KG1 (cell line): ENCODE measurements around the gene SEC22A.
A peak's percentile ranks its signal among the peaks of the same experiment; 100 is the strongest.

Experiments
- DNase-seq: peaks from one replicate; lab custom pipeline; 2025; lab: John Stamatoyannopoulos, UW

SEC22A gene

DNA sequence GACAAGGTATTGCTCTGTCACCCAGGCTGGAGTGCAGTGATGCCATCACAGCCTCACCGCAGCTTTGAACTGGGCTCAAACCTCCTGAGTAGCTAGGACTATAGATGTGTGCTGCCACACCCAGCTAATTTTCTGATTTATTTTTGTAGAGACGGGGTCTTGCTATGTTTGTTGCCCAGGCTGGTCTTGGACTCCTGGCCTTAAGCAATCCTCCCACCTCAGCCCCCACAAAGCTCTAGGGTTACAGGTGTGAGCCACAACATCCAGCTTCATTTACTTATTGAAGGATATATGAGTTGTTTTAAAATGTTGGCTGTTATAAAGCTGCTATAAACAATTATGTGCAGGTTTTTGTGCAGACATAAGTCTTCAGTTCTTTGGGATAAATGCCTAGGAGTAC lies 62.2 kb downstream of the SEC22A start:
- no peak for DNase-seq

DNA sequence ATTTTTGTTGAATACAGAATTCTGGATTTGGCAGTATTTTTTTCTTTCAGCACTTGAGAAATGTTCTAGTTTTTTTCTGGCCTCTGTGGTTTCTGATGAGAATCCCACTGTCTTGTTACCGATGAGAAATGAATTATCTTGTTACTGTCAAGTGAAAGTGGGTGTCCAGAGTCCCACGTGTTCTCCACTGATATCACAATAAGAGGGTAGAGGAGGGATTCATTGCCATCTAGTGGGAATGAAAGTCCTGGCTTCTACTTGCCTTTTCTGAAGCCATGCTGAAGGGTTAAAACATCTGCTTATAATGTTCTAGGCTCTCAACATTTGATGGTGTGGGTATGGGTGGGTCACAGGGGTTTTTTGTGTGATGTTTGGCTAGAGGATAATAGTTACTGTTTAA lies 66.1 kb downstream of the SEC22A start:
- no peak for DNase-seq

DNA sequence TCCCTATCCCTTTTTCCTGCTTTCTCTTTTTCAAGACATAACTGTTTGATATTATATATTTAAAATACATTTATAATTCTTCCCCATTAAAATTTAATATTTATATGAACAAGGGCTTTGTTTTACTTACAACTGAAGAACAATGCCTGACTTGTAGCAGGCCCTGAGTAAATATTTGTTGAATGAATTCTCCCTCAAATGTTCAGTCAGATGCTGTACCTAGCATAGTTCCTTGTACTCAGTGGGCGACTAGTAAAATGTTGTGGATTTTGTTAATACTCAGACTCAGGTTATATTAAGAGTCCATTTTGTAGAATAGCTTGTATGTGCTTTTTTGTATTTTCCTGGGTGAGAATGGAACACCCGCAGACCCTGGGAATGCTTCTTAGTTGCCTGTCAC lies 69.1 kb downstream of the SEC22A start:
- no peak for DNase-seq

DNA sequence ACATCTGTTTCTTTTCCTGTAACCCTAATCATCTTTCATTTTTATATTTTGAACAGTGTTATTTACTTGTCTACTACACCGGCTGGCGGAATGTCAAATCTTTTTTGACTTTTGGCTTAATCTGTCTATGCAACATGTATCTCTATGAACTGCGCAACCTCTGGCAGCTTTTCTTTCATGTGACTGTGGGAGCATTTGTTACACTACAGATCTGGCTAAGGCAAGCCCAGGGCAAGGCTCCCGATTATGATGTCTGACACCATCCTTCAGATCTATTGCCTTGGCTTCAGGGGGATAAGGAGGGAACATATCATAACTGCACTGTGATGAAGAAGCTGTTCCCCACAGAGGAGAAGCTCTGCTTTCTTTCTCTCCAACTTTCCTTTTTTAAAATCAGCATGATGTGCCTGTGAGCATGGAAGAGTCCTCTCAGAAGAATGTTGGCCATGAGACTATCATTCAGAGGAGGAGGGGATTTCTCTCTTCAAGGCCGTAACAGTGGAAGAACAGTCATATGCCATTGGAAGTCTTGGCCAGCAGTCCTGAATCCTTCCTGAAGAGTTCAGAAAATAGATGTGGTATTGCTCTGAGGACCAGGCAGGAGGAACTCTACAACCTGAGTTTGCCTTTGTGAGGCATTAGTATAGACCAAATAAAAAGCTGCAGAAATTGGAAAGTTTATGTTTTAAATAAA lies 69.9 kb downstream of the SEC22A start:
- no peak for DNase-seq

DNA sequence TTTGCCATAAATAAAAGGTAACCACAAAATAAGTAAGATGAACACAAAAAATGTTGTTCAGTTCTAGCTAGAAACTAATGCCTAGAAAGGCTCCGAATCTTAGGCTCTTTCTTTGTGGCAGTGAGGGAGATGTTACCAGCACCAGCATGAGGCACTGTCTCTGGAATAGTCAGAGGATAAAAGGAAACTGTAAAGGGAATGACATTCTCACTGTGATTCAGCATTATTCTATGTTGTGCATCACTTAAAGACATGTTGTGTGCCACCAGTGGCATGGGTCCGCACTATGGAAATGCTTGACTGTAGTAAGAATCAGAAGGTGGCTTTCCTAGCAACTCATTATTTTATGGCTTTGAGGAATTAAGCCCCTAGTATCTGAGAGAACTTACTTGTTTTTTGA lies 70.8 kb downstream of the SEC22A start:
- DNase-seq = no peak

DNA sequence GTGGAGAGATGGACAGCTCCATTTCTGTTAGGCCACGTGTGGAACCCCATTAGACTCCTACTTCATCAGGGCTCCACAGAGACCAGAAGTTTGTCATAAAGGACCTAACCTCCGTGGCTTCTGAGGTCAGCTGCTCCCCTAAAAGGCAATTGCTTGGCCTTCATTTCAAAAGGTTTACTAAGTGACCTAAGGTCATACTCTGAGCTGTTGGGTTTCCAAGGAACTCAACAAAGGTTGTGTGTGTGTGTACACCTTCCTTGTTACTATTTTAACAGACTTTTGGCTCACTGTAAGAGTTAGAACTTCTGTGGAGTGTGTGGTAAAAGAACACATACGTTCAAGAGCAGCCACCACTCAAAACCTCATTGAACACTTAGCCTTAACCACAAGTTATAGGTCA lies 73.9 kb downstream of the SEC22A start:
- DNase-seq = no peak

DNA sequence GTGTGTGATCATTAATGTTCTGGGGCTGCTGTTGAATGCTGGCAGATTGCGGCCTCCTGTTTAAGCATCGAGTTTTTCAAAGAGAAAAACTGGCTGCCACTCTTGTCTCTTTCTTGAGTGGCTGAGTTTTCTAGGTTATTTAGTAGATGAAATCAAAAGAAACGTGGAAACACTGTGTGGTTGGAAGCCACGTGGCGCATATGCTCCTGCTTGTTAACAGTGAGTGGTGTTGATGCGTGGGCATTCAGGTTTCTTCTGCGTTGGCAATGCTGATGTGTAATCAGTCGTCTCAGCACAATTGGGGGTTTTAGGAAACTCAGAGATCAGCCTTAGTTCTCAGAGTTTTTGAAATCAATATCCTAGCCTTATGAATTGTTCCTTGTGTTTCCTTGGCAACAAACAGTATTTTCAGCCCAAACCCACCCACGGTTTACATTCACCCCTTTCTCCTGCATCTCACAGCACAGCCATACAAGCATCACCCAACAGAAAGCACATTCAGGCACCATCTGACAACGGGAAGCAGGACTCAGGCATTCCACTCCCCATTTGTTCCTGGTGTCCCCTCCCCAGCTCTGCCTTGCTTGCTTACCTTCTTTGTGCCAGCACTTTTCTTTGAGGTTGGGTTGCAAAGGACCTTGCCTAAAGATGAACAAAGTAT lies 74.7 kb downstream of the SEC22A start:
- no peak for DNase-seq

DNA sequence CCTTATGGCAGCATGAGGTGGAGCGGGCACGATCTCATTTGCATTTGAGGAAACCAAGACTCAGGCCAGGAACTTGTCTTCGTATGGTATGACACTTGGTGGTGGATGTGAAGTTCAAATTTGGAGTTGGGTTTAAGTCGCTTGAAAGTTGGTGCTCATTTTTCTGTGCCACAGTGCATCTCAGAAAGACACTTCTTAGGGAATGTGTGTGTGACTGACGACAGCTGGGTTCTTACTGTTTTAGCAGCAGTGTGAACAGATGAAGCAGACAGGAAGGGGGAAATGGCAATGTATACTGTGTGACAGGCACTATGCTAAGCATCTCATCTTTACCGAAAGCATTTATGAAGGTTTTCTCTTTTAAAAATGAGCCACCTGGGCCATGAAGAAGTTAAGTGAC lies 75.4 kb downstream of the SEC22A start:
- no peak for DNase-seq

DNA sequence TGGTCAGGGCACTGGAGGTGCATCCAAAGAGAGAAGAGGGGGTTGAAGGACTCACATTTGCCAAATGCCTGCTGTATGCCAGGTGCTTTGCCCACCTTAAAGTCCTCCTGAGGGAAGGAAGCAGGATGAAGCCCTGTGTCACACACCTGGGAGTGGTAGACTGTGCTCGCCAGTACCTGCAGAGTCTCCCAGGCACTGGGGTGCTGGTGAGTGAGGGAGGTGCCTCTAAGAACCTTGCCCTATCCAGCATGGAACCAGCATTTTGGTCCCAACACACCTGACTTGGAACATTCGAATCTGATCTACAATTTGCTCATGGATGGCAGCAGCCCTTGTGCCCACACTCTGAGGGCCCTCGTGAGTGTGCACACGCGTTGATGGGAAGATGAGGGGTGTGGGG lies 76.7 kb downstream of the SEC22A start:
- no peak for DNase-seq

DNA sequence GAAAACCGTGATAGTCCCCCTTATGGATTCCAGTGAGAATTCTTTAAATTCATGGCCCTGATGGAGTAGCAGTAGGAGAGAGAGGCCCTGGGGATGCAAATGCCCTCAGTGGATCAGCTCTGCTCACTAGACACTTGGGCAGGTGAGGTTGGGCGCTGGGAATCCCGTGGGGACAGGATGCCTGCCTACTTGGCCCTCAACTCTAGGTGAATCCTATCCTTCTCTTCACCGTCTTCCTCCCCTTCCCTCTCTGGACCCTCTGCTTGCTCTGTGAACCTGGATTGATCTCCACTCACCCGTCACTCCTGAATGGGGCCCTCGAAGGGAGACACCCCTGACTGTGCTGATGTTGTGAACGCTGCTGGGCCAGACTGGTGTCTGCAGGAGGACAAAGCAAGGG lies 77.4 kb downstream of the SEC22A start:
- DNase-seq = no peak

DNA sequence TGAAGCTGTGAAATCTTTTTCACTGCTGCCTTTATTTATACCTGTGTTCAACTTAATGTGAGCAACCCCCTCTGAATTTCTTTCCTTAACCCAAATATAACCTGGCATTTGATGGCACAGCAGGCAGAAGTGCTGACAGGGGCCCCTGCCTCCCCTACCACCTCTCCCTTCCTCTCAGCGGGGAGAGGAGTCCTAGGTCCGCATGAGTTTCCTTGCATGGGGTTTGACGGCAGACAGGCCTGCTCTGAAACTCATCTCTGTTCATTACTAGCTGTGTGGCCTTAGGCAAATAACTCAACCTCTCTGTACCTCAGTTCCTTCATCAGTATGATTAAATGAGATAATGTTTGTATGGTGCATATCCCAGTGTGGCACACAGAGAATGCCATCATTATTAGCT lies 79.7 kb downstream of the SEC22A start:
- no peak for DNase-seq

DNA sequence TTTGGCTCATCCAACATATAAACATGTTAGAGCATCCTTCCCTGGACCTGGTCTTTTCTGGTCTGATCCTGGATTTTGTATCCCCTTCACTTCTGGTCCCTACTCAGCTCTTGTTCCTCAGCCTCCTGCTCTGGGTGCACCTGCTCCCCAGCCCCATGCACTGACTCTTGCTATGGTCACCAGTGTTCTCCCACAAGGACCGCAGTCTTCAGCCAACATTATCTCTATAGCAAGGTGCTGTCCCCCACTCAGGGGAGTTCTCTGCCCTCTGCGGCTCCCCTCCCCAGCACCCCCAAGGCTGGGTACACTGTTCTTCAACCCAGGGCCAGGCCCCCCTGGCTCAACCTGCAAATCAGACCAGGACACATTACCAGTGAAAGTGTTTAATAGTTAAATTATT lies 80.2 kb downstream of the SEC22A start:
- DNase-seq = no peak

DNA sequence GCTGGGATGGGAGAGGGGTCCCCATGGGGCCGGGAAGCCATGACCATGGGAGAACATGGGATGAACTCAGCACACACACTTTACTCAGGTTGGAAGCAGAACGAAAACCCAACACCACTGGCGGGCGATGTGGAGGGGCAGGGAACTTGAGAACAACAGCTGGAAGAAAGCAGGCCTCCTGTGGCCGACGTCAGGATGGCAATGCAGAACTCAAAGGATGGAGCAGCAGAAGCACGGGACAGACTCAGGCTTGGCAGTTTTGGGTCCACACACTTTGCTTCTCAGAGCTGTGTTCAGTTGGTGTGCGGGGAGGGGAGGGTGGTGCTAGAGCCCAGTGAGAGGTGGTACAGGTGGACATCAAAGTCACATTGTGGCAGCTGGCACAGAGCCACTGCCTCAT lies 80.7 kb downstream of the SEC22A start:
- no peak for DNase-seq

DNA sequence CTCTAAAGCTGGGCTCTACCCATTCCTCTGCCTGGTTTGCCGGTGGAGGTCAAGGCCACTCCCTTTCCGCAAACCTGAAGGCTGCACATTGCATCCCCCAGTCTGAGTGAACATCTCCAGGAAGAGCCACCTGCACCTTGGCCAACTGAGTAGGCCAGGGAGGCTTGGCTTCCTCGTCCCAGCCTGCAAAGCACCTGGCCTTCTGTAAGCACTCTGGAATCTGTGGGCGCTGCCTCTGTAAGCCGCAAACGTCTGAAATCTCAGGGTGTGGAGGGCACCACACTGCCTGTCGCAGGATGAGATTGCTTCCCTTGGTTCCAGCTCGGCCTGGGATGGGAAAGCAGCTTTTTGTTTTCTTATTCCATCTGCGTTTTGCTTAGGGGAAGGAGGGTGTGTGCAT lies 81.3 kb downstream of the SEC22A start:
- DNase-seq = no peak

DNA sequence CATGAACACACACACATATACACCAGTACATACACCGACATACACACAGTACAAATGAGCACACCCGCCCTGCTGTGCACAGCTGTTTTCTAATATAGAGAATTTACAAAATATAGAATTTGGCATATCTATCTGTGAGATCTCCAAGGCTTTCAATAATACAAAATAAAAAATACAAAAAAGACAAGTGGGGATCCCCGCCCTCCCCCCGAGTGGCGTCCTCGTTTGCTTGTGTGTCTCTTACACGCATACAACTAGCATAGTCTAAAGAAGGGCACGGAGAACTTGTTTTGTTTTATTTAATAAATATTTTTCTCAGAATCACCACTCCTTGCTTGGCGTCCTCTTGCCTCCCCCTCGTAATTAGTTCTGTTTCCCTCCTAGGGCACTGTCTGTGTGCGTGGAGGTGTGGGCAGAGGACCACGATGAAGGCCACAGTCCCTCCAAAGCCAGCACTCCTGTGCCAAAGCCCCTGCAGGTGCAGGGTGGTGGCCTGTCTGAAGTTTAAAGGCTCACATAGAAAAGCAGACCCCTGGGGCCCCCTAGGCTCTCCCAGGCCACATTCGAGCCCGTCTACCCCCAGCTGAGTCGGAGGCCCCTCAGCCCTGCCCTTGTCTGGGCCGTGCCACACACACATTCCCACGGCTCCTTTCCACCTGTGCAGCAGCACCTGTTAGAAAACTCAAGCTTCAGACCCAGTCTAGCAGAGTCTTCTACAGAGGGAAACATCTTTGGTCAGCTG lies 82.1 kb downstream of the SEC22A start:
- no peak for DNase-seq

DNA sequence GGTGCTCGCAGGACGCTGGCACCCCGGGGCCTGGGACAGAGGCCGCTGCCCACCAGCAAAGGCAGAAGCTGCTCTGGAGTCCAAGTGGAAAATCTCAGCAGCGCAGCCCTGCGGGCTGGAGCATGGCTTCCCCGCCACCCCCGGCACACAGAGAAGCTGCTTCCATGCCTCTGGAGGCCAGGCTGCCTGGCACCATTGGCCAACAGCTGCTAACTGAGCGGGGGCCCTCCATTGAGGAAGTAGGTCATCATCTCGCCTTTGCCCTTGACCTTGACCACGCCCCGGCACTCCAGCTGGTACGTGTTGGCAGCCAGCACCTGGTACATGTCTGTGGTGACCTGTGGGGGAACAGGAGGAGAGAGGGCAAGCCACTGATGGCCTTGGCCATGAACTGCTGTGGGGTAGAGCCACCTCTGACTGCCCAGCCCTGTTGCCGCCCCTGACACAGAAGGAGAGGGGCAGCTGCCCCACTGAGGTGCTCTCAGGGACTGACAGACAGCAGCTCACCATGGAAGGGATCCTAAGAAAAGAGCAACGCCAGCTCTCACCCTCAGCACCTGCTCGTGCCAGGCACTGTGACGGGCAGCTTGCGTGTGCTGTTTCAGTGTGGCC lies 82.8 kb downstream of the SEC22A start:
- DNase-seq = no peak

DNA sequence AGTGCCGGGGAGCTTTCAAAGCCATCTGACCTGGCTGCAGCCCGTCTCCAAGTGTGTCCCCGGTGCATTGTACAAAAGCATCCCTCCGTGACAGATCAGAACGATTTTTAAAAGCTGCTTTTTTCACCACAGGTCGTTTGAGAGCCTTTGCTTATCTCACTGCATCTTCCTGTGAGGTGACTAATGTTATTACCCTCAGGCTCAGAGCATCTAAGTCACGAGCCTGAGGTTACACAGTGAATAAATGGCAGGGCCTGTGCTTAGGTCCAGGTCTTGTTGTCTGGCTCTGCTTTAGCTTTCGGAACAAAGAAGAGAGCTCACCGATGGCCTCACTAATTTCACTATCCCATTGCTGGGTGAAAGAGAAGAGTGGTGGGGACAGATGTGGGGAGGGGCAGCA lies 83.3 kb downstream of the SEC22A start:
- DNase-seq = no peak

DNA sequence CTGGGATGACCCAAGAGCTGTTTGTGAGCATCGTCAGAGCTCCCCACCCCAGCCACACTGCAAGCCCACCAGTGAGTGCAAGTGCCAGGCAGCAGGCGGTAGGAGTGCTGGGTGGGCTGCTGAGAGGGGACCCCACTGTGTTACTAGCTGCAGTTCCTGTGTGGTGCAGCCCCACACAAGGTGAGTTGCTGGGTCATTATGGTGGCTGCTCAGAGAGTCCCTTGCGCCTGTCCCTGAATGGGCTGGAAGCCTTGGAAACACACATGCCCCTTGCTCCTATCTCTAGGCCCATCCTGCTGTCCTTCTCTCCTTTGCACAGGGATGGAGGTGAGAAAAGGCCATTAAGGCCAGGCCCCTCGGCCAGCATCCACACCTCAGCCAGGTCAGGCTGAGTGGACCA lies 83.7 kb downstream of the SEC22A start:
- no peak for DNase-seq

DNA sequence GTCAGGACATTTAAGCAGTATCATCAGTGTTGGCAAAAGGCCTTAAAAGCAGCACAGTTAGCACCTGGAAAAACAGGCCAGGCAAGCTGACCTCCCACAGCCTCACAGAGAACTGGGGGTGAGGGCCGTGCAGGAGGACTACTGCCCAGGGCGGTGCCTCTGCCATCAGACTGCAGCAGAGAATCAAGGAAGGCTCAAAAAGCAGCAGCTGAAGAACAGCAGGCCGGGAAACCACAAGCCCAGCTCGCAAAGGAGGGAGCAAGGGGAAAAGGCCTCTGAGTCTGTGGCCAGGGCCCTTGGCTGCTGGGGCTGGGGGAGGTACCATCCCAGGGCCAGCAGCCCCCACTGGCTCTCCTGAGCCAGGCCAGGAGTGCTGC lies 84.2 kb downstream of the SEC22A start:
- DNase-seq = no peak

DNA sequence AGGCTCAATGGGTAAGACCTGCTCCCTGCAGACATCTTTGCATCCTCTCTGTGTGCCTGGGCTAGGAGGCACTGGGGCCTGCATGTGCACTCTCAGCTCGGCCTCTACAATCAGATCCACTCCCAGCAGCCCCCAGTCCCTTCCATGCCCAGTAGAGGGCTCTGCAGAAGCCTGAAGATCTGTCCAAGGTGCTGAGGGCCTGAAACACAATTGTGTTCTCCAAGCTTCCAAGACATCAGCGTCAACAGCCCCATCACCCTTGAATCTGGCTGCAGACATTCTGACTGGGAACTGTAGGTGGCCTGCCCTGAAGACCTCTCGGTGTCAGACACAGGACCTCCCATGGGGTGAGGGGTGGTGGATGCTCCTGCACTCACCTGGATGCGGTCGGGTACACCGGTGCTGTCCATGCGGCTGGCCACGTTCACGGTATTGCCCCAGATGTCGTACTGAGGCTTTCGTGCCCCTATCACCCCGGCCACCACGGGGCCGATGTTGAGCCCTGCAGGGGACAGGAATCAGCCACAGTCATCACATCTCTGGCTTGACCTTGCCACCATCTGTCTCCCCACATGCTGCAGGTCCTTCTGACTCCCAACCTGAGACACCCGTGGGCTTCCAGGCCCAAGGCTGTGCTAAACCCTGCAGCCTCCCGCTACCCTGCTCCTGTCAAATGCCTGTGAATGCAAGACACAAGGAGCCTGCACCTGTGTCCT lies 84.7 kb downstream of the SEC22A start:
- DNase-seq = peak; percentile 3

DNA sequence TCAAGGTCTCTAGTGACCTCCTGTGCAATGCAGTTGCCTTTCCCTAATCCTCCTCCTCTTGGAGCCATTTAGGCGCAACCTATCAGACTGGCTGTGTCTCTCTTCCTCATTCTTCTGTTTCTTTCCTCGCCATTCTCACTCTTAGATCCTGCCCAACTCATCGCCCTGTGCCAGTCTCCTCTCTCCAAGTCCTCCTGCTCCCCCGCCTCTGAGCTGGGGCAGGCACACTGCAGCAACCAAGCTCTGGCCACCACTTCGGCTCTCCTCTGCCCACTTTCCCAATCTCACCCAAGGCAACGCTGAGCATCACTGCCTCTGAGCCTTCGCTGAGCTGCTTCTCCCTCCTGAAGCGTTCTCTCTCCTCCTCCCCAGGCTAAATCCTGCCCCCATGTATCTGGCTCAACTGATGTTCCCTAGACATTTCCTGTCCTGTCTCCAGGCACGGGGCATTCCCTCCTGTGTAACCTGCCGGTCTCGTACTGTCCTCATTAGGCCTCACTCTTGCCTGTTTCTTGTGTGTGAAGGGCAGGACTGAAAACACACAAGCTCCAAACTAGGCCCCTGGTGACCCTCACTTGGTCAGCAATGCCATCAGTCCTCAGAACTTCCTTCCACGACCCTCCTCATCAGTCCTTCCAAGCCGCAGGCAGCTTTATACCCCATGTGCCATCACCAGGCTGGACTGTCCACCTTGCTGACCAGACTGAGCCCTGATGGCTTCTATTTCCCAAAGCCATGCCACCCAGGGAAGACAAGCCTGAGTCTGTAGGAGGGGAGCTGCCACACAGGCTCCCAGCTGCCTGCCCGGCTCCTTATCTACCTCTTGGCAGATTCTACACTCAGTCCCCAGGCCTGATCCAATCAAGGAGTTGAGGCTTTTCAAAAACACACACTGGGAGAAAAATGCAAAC lies 85.6 kb downstream of the SEC22A start:
- DNase-seq = no peak
